IPS-NIHi11 (cell line): ENCODE results near the gene FHL2.
"Not testable (repeated sequence)": the region's sequence is repeated elsewhere in the genome, so short reads cannot be mapped to it uniquely, and the experiment has no call there.

Experiments used
- DNase-seq: peaks from one replicate; pipeline ENCODE4 v3.0.0; 2012; ENCODE audit warnings: mixed read lengths, low spot score

Gene FHL2

DNA sequence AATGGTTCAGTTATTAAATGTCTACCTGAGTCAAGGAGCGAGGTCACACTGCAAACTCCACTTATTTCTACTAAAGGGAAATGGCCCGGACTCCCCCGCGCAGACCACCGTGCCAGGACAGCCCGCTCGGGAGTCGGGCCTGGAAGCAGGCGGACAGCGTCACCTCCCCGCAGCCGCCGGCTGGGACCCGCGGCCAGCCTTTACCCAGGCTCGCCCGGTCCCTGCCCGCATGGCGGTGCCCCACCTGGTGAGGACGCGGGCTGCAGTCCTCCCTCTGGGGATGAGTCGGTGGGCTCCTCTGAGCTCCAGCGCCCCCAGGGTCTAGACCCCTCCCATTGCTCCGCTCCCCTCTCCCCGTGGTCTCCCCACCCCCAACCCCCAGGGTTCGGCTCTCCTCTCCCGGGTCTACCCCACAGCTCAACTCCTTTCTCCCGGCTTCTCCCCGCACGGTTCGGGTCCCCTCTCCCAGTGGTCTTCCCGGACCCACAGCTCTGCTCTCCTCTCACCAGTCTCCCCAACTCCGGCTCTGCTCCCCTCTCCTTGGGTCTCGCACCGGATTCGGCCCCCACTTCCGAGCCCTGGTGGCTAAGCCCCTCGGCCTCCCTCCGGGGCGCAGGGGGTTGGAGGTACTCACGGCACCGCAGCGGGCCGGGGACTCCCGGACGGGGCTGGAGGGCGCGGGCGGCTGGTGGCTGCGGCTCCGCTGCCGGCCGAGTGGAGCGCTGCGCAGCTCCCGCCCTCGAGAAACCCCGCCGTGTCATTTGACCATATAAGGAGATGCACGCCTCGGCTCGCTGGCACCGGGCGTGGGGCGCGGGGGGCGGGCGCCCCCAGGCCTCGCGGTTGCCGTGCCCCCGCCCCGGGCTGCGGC lies at the start of gene FHL2:
Gene FHL2 (minus strand): TSS at position 716 of the 871 bp plus-strand sequence. CDS start 12,535 bp downstream, outside the sequence.
- peak; percentile 93 for DNase-seq

- DNase-seq: no peak
Measured at GRCh38 chr2:105447476-105447875, 48.6 kb upstream of the FHL2 start.

DNA sequence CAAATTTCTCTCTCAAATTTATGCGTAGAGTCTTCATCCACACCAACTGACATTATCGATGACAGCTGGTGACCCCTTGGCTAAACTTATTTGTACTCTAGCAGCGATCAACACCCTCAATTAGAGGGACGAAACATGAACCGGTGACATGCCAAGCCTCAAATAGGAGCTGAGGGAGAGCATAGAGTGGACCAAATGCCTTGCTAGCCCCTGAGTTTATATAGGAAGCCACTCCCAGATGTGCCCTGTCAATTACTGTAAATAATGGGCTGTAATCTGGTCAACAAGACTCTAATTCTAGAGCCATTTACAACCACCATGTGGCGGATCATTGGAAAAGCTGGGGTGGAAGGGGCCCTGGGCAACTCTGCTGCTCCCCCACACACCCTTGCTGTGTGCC lies 47.6 kb upstream of the FHL2 start:
- DNase-seq: no peak

GRCh38 chr2:105445976-105446375 lies 47.1 kb upstream of the FHL2 start:
- no peak for DNase-seq

GRCh38 chr2:105445498-105445897 lies 46.6 kb upstream of the FHL2 start:
- no peak for DNase-seq

GRCh38 chr2:105443617-105444598 lies 45.1 kb upstream of the FHL2 start:
- DNase-seq: no peak

GRCh38 chr2:105442721-105443120 lies 43.9 kb upstream of the FHL2 start:
- no peak for DNase-seq

- DNase-seq: no peak
Measured at GRCh38 chr2:105442056-105442455, 43.2 kb upstream of the FHL2 start.

- DNase-seq: no peak
Measured at GRCh38 chr2:105439141-105439540, 40.3 kb upstream of the FHL2 start.

- no peak for DNase-seq
Measured at GRCh38 chr2:105438104-105438929, 39.5 kb upstream of the FHL2 start.

GRCh38 chr2:105437708-105438103 lies 38.9 kb upstream of the FHL2 start:
- no peak for DNase-seq

DNA sequence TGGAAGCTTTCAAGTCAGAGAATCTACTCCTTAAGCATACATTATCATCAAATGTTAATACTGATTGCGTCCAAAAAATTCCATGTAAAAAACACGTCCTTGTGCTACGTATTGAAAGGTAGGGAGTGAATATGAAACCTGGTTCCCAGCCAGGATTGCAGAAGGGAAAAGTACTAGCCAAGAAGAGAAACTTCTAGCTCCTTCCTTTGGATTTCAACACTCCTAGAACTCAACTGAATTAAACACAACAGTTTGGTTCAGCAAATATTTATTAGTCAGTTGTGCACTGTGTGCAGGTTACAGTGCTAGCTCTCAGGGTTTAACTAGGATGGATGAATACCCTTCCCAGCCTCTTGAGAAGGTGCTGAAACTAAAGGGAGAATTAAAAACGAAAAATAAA lies 33.9 kb upstream of the FHL2 start:
- no peak for DNase-seq

DNA sequence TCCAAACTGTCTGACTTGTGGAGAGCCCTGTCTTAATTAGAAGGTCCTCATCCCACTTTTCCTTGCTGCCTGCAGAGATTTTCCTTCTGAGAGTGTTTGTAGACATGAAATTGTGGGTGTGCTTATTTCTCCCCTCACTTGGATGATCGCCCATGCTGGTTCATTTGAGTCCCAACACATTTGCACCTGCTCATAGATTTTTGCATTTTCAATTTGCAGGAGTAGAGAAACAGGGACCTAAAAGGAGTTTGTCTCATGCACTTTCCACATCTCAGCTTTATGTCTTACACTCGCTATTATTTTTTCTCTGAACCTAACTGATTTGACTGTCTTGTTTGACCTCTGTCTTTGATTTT lies 33.2 kb upstream of the FHL2 start:
- no peak for DNase-seq

GRCh38 chr2:105431367-105432043 lies 32.7 kb upstream of the FHL2 start:
- no peak for DNase-seq

DNA sequence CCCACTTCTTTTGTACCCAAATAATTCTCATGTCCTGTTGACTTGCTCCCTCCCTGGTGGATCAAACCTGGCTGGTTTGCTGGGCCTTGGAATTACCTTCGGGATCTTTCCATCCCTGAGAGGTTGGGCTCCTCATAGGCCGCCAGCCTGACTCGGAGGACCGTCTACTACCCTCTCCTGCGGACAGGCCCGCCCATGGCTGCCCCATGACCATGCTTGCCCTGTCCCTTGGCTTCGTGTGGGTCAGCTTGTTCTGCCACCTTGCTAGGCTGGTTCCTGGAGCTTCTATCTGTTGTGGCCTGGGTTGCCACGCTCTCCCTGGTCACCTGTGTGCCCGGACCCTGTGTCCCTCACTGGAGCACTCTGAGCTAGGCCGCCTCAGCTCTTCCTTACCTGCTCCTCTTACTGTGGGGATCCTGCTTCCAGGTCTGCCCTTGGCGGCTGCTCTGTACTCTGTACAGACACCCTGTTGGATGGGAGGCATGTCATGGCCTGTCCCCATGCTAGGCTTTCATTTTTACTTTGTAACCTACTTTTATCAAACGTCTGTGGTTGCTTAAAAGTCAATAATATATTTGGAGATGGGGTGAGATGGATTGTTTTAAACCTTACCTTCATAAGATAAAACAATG lies 29.7 kb upstream of the FHL2 start:
- no peak for DNase-seq

GRCh38 chr2:105427485-105427884 lies 28.6 kb upstream of the FHL2 start:
- DNase-seq: no peak

GRCh38 chr2:105426626-105427292 lies 27.9 kb upstream of the FHL2 start:
- no peak for DNase-seq

- DNase-seq: no peak
Measured at GRCh38 chr2:105425936-105426625, 27.2 kb upstream of the FHL2 start.

GRCh38 chr2:105424836-105425235 lies 26.0 kb upstream of the FHL2 start:
- DNase-seq: not testable (repeated sequence)

GRCh38 chr2:105422801-105423200 lies 23.9 kb upstream of the FHL2 start:
- DNase-seq: no peak
